ENCODE results near the gene STON2. TPM values are rescaled to one million over a fixed set of nuclear protein-coding genes. Genes with fewer than 3 reads are reported as not detected.

The STON2 gene
- total RNA-seq, 1 donor from 2014 or later, result 60.4 TPM

DNA sequence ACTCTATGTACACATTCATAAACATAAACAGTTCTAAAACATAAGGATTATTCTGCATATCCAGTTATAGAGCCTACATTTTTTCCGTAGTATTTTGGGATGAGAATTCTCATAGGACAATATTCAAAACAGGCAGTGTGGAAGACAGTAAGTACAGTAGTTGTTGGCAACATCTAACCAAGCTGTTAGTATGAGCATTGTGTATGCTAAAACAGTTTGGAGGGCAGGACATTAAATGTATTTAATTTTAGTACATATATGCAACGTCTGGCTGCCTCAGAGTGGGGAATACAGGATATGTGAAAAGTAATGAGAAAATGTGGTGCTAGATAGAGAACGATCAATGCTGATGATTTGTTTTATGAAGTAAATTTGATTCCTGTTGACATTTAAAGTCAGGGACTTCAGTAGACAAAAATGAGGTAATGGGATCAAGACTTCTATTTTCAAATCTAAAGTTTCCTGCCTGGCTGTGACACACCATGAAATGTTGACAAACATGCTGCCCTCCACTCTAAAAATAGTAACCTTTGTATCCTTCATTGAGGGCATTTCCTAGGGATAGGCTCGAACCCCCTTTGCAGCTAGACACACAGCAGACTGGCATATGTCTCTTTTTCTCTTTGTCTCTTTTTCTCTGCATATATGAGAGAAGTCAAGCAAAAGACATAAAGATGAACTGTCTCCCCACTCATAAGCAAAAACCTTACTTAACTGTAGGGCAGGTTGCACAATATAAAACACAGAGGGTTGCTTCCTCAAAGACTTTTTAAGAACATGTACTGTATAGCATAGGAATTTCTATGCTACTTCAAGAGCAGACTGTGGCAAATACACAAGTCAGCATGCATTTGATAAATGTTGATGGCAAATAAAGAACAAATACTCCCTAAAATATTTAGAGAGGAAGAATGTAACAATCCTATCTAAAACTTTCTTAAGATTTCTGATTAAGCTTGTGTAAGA lies 103.9 kb downstream of the STON2 start:
- Mint-ChIP-seq H3K27ac (peak overlapping the region; percentile 23), H3K36me3 (peaks cover 14% of the 10 kb centered on the region)
- no peak for TF ChIP-seq CTCF (IDR thresholded peaks at IDR 0.05; ENCODE audit: unreplicated experiment)

GRCh38 chr14:81289516-81289915 lies 110.6 kb downstream of the STON2 start:
- peaks cover 38% of the 10 kb centered on the region for H3K9me3 Mint-ChIP-seq
- H3K27me3 Mint-ChIP-seq (ENCODE audit: low read depth), result no peaks in the 10 kb centered on the region
- H3K27ac Mint-ChIP-seq, result no peak overlapping the region
- TF ChIP-seq CTCF (IDR thresholded peaks at IDR 0.05; ENCODE audit: unreplicated experiment), result no peak
- peaks cover 4% of the 10 kb centered on the region for H3K4me1 Mint-ChIP-seq
- H3K36me3 Mint-ChIP-seq, result peaks cover 45% of the 10 kb centered on the region
- H3K4me3 Mint-ChIP-seq, result no peak overlapping the region
- DNase-seq (ENCODE audit: low spot score in 2 of 2, unreplicated experiment in 2 of 2), result no peak

More for the DNA sequence above, 103.9 kb downstream of the STON2 start:
- H3K27me3 Mint-ChIP-seq (ENCODE audit: low read depth), result no peaks in the 10 kb centered on the region
- no peak overlapping the region for H3K4me3 Mint-ChIP-seq
- H3K4me1 Mint-ChIP-seq, result peaks cover 9% of the 10 kb centered on the region
- H3K9me3 Mint-ChIP-seq, result peaks cover 10% of the 10 kb centered on the region
- DNase-seq (ENCODE audit: low spot score in 2 of 2, unreplicated experiment in 2 of 2), result no peak

DNA sequence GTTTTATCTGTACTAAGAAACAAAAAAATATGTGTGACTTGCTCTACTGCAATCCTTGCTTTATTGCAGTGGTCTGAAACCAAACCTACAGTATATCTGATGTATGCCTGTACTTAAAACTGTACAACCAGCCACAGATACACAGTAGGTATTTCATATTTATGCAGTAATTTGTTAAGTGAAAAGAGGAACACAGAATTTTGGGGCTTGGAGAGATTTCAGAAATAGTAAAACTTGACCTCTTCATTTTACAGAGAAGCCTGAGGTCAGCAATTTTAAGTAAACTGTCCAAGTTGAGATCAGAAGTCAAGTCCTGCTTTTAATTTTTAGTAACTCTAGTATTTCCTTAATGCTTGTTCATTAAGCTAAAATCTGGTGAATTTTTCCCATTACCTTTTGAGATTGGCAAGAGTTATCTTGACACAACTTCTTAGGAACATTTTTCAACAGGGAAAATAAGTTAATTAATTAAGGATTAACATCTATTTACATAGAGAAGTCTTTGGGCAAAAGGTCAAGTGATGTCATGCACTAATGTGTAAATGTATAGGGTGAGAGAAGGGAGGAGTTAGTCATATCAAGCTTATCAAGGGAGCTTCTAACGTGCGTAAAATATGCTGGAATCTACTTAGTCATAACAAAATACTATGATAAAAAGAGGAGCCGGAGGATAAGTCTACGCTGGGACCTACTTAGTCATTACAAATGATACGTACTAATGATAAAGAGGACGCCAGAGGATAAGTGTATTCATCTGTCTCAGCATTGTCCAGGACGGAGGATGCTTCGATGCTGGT lies 113.4 kb downstream of the STON2 start:
- DNase-seq (ENCODE audit: low spot score in 2 of 2, unreplicated experiment in 2 of 2), result no peak
- Mint-ChIP-seq H3K4me3 (no peak overlapping the region), H3K27ac (no peak overlapping the region), H3K4me1 (peaks cover 4% of the 10 kb centered on the region), H3K27me3 (ENCODE audit: low read depth) (no peaks in the 10 kb centered on the region), H3K36me3 (peaks cover 33% of the 10 kb centered on the region), H3K9me3 (peaks cover 29% of the 10 kb centered on the region)
- no peak for TF ChIP-seq CTCF (IDR thresholded peaks at IDR 0.05; ENCODE audit: unreplicated experiment)

GRCh38 chr14:81285245-81285644 lies 114.9 kb downstream of the STON2 start:
- H3K36me3 Mint-ChIP-seq, result peaks cover 22% of the 10 kb centered on the region
- no peak for TF ChIP-seq CTCF (IDR thresholded peaks at IDR 0.05; ENCODE audit: unreplicated experiment)

GRCh38 chr14:81281332-81281731 lies 118.8 kb downstream of the STON2 start:
- no peak overlapping the region for H3K4me3 Mint-ChIP-seq
- no peaks in the 10 kb centered on the region for H3K27me3 Mint-ChIP-seq (ENCODE audit: low read depth)
- no peak for DNase-seq (ENCODE audit: low spot score in 2 of 2, unreplicated experiment in 2 of 2)
- TF ChIP-seq CTCF (IDR thresholded peaks at IDR 0.05; ENCODE audit: unreplicated experiment), result no peak
- H3K4me1 Mint-ChIP-seq, result peaks cover under 1% of the 10 kb centered on the region
- H3K36me3 Mint-ChIP-seq, result peaks cover 19% of the 10 kb centered on the region
- no peaks in the 10 kb centered on the region for H3K9me3 Mint-ChIP-seq
- H3K27ac Mint-ChIP-seq, result no peak overlapping the region

More at GRCh38 chr14:81285245-81285644, 114.9 kb downstream of the STON2 start:
- peaks cover 19% of the 10 kb centered on the region for H3K9me3 Mint-ChIP-seq
- peaks cover 4% of the 10 kb centered on the region for H3K4me1 Mint-ChIP-seq
- H3K4me3 Mint-ChIP-seq, result no peak overlapping the region
- H3K27me3 Mint-ChIP-seq (ENCODE audit: low read depth), result no peaks in the 10 kb centered on the region
- no peak for DNase-seq (ENCODE audit: low spot score in 2 of 2, unreplicated experiment in 2 of 2)
- no peak overlapping the region for H3K27ac Mint-ChIP-seq
